HG03196 (cell line): ENCODE data around the gene TMEM250.
"Not testable (repeated sequence)": the region's sequence is repeated elsewhere in the genome, so short reads cannot be mapped to it uniquely, and the experiment has no call there.

Experiments
- ATAC-seq: cut with Tn5 transposase; IDR thresholded peaks from one replicate; pipeline ENCODE4 v1.9.1; 2021; ENCODE audit not compliant: unreplicated experiment

Gene TMEM250

GRCh38 chr9:136114610-136115009 lies 4.1 kb downstream of the TMEM250 start:
- no peak for ATAC-seq

- no peak for ATAC-seq
Measured at GRCh38 chr9:136112541-136112940, 6.1 kb downstream of the TMEM250 start.

GRCh38 chr9:136111910-136112309 lies 6.8 kb downstream of the TMEM250 start:
- no peak for ATAC-seq

GRCh38 chr9:136111190-136111589 lies 7.5 kb downstream of the TMEM250 start:
- no peak for ATAC-seq

GRCh38 chr9:136110082-136111061 lies 8.3 kb downstream of the TMEM250 start:
- no peak for ATAC-seq

- ATAC-seq, result peak; percentile 67
Measured at GRCh38 chr9:136109351-136110081, 9.2 kb downstream of the TMEM250 start.

GRCh38 chr9:136108648-136109266 lies 9.9 kb downstream of the TMEM250 start:
- no peak for ATAC-seq

- no peak for ATAC-seq
Measured at GRCh38 chr9:136107953-136108647, 10.6 kb downstream of the TMEM250 start.

GRCh38 chr9:136107155-136107952 lies 11.3 kb downstream of the TMEM250 start:
- no peak for ATAC-seq

GRCh38 chr9:136105398-136106135 lies 13.1 kb downstream of the TMEM250 start:
- ATAC-seq, result no peak

- ATAC-seq, result no peak
Measured at GRCh38 chr9:136104916-136105315, 13.8 kb downstream of the TMEM250 start.

- ATAC-seq, result no peak
Measured at GRCh38 chr9:136104488-136104800, 14.2 kb downstream of the TMEM250 start.

- ATAC-seq, result no peak
Measured at GRCh38 chr9:136103651-136104487, 14.8 kb downstream of the TMEM250 start.

- ATAC-seq, result not testable (repeated sequence)
Measured at GRCh38 chr9:136101615-136102074, 17.0 kb downstream of the TMEM250 start.

GRCh38 chr9:136100700-136101614 lies 17.7 kb downstream of the TMEM250 start:
- ATAC-seq, result no peak

GRCh38 chr9:136099542-136099941 lies 19.1 kb downstream of the TMEM250 start:
- no peak for ATAC-seq

- ATAC-seq, result no peak
Measured at GRCh38 chr9:136098844-136099243, 19.8 kb downstream of the TMEM250 start.
